Muscle layer of colon (tissue), 2 donors: ENCODE data around the gene ITPRIP.

Source experiments
- H3K27ac ChIP-seq: one replicate; pipeline ENCODE4 v1.7.0; 2013; ENCODE audit warnings: low read depth, mild to moderate bottlenecking, low read length, moderate library complexity
- H3K27me3 ChIP-seq, 2 donors: one replicate each; pipeline ENCODE4 v1.7.0; 2013; ENCODE audit warnings: low read length in 2 of 2, mild to moderate bottlenecking in 2 of 2; ENCODE audit not compliant: insufficient read depth in 2 of 2, control insufficient read depth in 1 of 2
- H3K36me3 ChIP-seq: one replicate; pipeline ENCODE4 v1.7.0; 2013; ENCODE audit warnings: mild to moderate bottlenecking, low read length; ENCODE audit not compliant: insufficient read depth
- H3K4me1 ChIP-seq: one replicate; pipeline ENCODE4 v1.7.0; 2013; ENCODE audit warnings: mild to moderate bottlenecking, low read length; ENCODE audit not compliant: insufficient read depth
- H3K4me3 ChIP-seq, 2 donors: one replicate each; pipeline ENCODE4 v1.7.0; 2013; ENCODE audit warnings: low read length in 2 of 2, low read depth in 1 of 2, mild to moderate bottlenecking in 1 of 2, moderate library complexity in 1 of 2
- H3K9ac ChIP-seq: one replicate; pipeline ENCODE4 v1.7.0; 2013; ENCODE audit warnings: low read length
- H3K9me3 ChIP-seq: one replicate; pipeline ENCODE4 v1.7.0; 2013; ENCODE audit warnings: mild to moderate bottlenecking, low read length
- donor health status: abdominal sarcoma.
- donor health status: Adenocarcinoma of cecum.

Gene ITPRIP

DNA sequence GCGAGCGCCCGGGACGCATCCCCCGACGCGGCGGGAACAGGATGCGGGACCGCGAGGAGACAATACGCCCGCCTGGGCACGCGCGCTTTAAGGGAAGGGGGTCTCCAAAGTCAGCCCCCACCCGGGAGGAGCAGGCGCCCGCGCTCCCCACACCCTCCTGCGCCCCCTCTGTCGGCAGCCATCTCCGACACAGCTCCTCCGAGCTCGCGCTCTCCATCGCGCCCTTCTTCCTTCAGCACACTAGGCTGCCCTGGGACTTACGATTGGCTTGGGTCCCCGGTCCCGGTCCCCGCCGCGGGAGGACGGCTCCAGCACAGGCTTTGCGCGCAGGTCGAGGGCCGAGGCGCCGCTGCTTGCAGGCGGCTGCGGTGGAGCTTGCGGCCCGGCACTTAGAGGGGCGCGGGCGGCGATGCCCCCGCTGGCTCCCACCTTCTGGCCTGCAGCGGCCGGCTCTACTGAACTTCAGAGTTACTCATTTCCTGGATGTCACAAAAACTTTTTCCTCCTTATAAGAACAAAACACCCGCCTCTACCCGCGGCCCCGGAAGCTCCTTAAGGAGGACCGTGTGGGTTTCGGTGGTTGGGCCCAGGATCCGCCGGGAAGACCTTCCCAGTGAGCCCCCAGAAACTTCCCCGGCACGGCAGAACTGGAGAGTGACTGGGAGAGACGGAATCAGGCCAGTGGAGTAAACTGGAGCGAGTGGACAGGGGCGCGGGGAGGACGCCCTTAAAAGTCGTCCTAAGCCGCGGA is at the start of gene ITPRIP:
TSS of gene ITPRIP (minus strand) at position 481 of the 751 bp plus-strand sequence. CDS start 22,414 bp downstream, outside the sequence.
- H3K9ac ChIP-seq, result peak within 1 kb of the TSS; percentile 76
- H3K36me3 ChIP-seq, result no peaks in the 10 kb centered on the region
- no peaks in the 10 kb centered on the region for H3K27me3 ChIP-seq
- peak within 1 kb of the TSS; percentile 95 for H3K27ac ChIP-seq
- peaks cover 44% of the 10 kb centered on the region for H3K4me1 ChIP-seq
- H3K4me3 ChIP-seq, result peak within 1 kb of the TSS; percentile 85 to 94
- H3K9me3 ChIP-seq, result no peaks in the 10 kb centered on the region

DNA sequence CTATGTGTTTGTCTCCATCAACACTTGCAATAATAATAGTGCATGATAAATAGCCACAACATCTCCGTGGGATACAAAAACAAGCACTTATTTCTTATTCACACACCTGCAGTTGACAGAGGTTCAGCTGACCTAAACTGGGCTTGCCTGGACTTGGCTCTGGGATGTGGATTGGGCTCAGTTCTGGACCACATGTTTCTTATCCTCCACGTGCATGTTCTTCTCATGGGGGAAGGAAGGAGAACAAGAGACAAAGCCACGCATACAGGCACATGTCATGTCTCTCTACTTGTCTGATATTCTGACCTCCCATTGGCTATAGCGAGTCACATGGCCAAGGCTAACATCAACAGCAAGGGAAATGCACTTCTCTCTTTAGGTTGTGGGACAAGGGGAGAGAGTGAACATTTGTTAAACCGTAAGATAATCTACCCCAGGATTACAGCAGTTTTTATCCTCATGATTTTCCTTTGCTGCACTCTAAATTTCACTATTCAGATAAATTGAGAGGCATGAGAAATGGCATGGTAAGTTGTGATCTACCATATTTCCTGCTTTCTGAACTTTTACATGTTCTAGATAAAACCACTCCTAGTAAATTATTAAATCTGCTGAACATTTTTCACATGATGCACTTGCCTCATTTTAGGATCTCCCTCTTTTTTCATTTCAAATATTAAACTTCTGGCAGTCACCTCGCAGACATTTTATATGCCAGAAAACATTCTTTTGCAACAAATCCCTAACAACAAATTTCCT is 49.0 kb upstream of the ITPRIP start:
- Histone ChIP-seq H3K9ac (no peak overlapping the region), H3K4me1 (no peaks in the 10 kb centered on the region), H3K9me3 (no peaks in the 10 kb centered on the region), H3K27ac (no peak overlapping the region), H3K36me3 (no peaks in the 10 kb centered on the region), H3K27me3 (no peaks in the 10 kb centered on the region), H3K4me3 (no peak overlapping the region)

- Histone ChIP-seq H3K4me3 (no peak overlapping the region), H3K27me3 (no peaks in the 10 kb centered on the region), H3K36me3 (no peaks in the 10 kb centered on the region), H3K4me1 (no peaks in the 10 kb centered on the region), H3K9me3 (no peaks in the 10 kb centered on the region), H3K27ac (no peak overlapping the region), H3K9ac (no peak overlapping the region)
Measured at GRCh38 chr10:104380336-104380735, 42.1 kb upstream of the ITPRIP start.

DNA sequence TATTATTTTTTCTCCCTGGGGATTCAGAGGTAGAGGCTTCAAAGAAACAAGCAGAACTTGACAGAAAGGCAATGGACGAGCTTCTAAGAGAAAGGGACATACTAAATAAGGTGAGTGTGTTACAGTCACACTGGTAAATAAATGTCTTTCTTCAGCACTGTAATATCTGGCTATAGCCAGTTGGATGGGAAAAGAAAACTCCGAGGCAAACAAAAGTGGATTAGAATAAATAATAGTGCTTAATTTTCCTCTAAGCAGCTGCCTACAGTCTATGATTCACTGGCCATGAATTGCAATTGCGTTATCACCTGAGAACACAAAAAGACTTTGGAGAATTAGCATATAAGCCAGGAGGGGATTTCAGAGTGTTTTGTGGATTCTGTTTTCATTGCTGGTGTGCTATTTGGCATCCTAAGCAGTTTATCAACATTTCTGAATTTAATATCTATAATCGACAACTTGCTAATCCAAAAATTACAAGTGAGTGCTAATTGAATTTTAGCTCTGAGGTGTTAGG is 38.6 kb upstream of the ITPRIP start:
- H3K9ac ChIP-seq, result no peak overlapping the region
- no peaks in the 10 kb centered on the region for H3K36me3 ChIP-seq
- no peaks in the 10 kb centered on the region for H3K4me1 ChIP-seq
- H3K27ac ChIP-seq, result no peak overlapping the region
- H3K27me3 ChIP-seq, result no peaks in the 10 kb centered on the region
- no peak overlapping the region for H3K4me3 ChIP-seq
- H3K9me3 ChIP-seq, result no peaks in the 10 kb centered on the region

GRCh38 chr10:104374591-104374990 is 36.3 kb upstream of the ITPRIP start:
- Histone ChIP-seq H3K9ac (no peak overlapping the region), H3K4me3 (no peak overlapping the region), H3K9me3 (no peaks in the 10 kb centered on the region), H3K36me3 (no peaks in the 10 kb centered on the region), H3K27me3 (no peaks in the 10 kb centered on the region), H3K4me1 (no peaks in the 10 kb centered on the region), H3K27ac (no peak overlapping the region)

DNA sequence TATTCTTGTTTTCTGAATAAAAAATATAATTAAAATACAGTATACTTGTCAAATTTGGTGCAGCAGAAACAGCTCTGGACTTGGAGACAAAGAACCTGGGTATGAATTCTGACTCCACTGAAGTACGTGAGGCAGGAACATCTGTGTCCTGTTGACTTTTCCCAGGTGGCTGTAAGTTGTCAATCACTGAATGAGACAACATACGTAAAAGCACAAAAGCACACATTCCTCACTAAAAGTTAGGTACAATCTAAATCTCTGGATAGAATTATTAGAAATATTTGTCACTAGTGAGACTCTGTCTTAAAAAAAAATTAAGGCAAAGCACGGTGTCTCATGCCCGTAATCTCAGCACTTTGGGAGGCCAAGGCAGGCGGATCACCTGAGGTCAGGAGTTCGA is 33.5 kb upstream of the ITPRIP start:
- Histone ChIP-seq H3K27me3 (no peaks in the 10 kb centered on the region), H3K9ac (no peak overlapping the region), H3K27ac (no peak overlapping the region), H3K36me3 (no peaks in the 10 kb centered on the region), H3K4me1 (no peaks in the 10 kb centered on the region), H3K4me3 (no peak overlapping the region), H3K9me3 (no peaks in the 10 kb centered on the region)

DNA sequence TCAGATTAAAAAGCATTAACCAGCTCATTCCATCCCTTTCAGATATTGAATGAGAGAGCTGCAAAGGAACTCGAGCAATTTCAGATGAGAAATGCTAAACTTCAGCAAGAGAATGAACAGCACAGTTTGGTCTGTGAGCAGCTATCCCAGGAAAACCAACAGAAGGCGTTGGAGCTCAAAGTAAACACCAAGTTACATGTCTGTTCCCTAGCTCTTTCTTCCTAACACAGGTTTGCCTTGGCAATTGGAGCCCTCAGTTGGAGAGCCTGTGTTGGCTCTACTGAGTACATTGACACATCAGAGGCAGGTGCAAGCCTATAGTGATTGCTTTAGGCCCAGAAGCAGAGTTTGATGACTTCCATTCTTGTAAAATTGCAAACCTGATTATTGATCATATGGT is 30.1 kb upstream of the ITPRIP start:
- H3K4me3 ChIP-seq, result no peak overlapping the region
- H3K9ac ChIP-seq, result no peak overlapping the region
- no peaks in the 10 kb centered on the region for H3K4me1 ChIP-seq
- H3K27ac ChIP-seq, result no peak overlapping the region
- no peaks in the 10 kb centered on the region for H3K9me3 ChIP-seq
- H3K36me3 ChIP-seq, result no peaks in the 10 kb centered on the region
- no peaks in the 10 kb centered on the region for H3K27me3 ChIP-seq

DNA sequence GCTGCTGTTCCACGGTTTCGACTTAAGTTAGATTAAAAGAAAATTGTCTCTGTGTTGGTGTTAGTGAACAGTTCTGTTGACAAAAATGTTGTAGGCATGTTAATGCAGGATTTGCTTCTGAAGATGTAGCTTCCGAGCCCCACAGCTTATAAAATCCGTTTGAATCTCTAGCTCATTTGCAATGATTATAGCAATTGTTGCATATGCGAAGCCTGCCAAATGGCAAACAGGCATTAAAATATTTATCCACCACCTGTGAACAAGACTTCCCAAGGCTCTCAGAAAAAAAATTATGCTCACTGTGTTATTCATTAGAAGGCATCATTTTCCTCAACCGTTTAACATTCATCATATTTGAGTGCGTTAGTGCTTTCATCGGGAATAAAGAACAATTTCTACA is 29.6 kb upstream of the ITPRIP start:
- no peaks in the 10 kb centered on the region for H3K36me3 ChIP-seq
- no peaks in the 10 kb centered on the region for H3K4me1 ChIP-seq
- H3K4me3 ChIP-seq, result no peak overlapping the region
- H3K27me3 ChIP-seq, result no peaks in the 10 kb centered on the region
- H3K9me3 ChIP-seq, result no peaks in the 10 kb centered on the region
- H3K27ac ChIP-seq, result no peak overlapping the region
- no peak overlapping the region for H3K9ac ChIP-seq

- no peaks in the 10 kb centered on the region for H3K36me3 ChIP-seq
- H3K4me1 ChIP-seq, result no peaks in the 10 kb centered on the region
- H3K9ac ChIP-seq, result no peak overlapping the region
- no peaks in the 10 kb centered on the region for H3K9me3 ChIP-seq
- H3K4me3 ChIP-seq, result no peak overlapping the region
- no peaks in the 10 kb centered on the region for H3K27me3 ChIP-seq
- H3K27ac ChIP-seq, result no peak overlapping the region
Measured at GRCh38 chr10:104359811-104360210, 21.5 kb upstream of the ITPRIP start.

- Histone ChIP-seq H3K36me3 (no peaks in the 10 kb centered on the region), H3K9me3 (no peaks in the 10 kb centered on the region), H3K4me1 (peaks cover 8% of the 10 kb centered on the region), H3K4me3 (peak within 1 kb of the TSS; percentile 29 to 49), H3K27ac (no peak within 1 kb of the TSS), H3K9ac (no peak within 1 kb of the TSS), H3K27me3 (no peaks in the 10 kb centered on the region)
Measured at GRCh38 chr10:104353325-104354048, 15.2 kb upstream of the ITPRIP start, which contains the start of gene CFAP58. CFAP58 (plus strand) TSS chr10:104353833; CDS start chr10:104353898, 65 bp downstream.

- Histone ChIP-seq H3K9me3 (no peaks in the 10 kb centered on the region), H3K27me3 (no peaks in the 10 kb centered on the region), H3K4me1 (peaks cover 8% of the 10 kb centered on the region), H3K27ac (no peak overlapping the region), H3K4me3 (no peak overlapping the region), H3K36me3 (no peaks in the 10 kb centered on the region), H3K9ac (no peak overlapping the region)
Measured at GRCh38 chr10:104351919-104352318, 13.7 kb upstream of the ITPRIP start.
